IPS-11a (cell line): ENCODE data around the gene SPANXN2.
"Not testable (repeated sequence)": the region's sequence is repeated elsewhere in the genome, so short reads cannot be mapped to it uniquely, and the experiment has no call there.

Experiments
- H3K4me3 ChIP-seq: one replicate; pipeline ENCODE4 v1.5.1; 2013; ENCODE audit warnings: low read depth, low read length, control low read depth

SPANXN2 gene, protein sequence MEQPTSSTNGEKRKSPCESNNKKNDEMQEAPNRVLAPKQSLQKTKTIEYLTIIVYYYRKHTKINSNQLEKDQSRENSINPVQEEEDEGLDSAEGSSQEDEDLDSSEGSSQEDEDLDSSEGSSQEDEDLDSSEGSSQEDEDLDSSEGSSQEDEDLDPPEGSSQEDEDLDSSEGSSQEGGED

GRCh38 chrX:143720652-143721051 lies at the start of gene SPANXN2:
SPANXN2 (minus strand) TSS chrX:143720752; CDS start chrX:143720668, 84 bp downstream.
- not testable (repeated sequence) for H3K4me3 ChIP-seq

DNA sequence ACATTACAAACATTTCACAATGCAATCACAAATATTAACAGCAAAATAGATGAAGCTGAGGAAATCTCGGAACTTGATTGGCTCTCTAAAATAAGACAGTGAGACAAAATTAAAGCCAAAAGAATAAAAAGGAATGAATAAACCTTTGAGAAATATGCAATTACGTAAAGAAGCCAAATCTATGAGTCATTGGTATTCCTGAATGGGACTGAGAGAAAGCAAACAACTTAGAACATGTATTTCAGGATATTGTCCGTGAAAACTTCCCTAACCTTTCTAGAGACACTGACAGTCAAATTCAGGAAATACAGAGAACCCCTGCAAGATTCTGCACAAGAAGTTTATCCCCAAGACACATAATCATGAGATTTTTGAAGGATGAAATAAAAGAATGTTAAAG lies 48.4 kb upstream of the SPANXN2 start:
- H3K4me3 ChIP-seq, result no peak overlapping the region

- H3K4me3 ChIP-seq, result not testable (repeated sequence)
Observed at GRCh38 chrX:143767789-143768188, 47.2 kb upstream of the SPANXN2 start.

- H3K4me3 ChIP-seq, result peak overlapping the region; percentile 36
Observed at GRCh38 chrX:143757887-143758286, 37.3 kb upstream of the SPANXN2 start.

GRCh38 chrX:143757375-143757774 lies 36.8 kb upstream of the SPANXN2 start:
- peak overlapping the region; percentile 36 for H3K4me3 ChIP-seq

- H3K4me3 ChIP-seq, result no peak overlapping the region
Observed at GRCh38 chrX:143754183-143754582, 33.6 kb upstream of the SPANXN2 start.

DNA sequence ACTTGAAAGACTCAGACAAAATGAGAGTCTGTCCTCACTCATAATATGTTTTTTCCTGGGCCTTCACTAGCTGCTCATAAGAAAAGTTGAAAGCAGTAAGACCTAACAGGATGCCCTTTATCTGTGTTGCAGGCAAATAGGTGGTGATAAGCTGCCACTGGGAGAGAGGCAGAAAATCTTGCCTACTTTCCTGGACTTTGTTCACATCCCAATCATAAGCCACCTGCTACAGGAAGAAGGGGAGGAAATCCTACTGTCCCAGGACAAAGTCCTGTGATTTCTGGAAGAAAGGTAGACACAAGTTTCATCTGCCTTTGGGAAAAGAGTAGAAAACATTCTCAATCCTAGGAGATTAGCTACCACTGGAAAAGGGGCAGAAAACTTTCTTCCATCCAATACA lies 13.3 kb upstream of the SPANXN2 start:
- H3K4me3 ChIP-seq, result no peak overlapping the region

- no peak overlapping the region for H3K4me3 ChIP-seq
Observed at GRCh38 chrX:143726296-143726695, 5.7 kb upstream of the SPANXN2 start.

- H3K4me3 ChIP-seq, result no peak overlapping the region
Observed at GRCh38 chrX:143701460-143701859, 19.1 kb downstream of the SPANXN2 start.

DNA sequence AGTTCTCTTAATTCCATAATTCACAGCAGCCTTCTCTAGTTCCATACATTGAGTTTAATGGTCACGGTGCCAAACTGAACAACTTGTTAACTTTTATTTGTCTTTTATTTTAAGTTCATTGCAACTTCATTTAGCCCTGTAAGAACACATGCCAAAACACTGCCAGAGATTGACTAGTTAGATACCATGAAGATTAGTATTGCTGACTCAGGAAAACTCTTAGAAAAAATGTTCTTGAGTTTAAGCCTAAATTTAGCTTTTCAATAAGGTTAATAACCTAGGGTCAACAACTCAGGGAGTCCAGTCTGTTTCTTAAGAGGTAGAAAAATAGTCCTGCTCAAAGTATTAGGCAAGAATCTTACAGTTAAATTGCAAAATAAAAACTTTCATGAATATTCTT lies 25.7 kb downstream of the SPANXN2 start:
- no peak overlapping the region for H3K4me3 ChIP-seq

DNA sequence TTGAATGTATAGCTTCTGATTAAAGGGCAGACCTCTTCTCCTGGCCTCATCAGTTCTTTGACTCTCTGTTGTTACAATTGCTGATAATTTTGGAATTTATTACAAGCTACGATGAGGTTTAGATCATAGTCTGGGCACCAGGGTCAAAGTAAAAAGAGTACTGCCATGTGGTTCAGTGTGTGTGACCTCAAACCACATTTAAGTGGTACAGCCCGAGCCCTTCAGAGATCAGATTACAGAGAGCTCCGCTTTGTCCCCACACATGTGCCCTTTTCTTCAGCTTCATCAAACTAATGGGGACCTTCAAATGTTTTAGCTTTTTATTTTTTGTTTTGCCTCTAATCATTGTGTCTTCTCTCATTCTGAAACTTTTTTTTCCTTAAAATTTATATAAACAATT lies 37.1 kb downstream of the SPANXN2 start:
- no peak overlapping the region for H3K4me3 ChIP-seq

GRCh38 chrX:143674926-143675325 lies 45.6 kb downstream of the SPANXN2 start:
- H3K4me3 ChIP-seq, result no peak overlapping the region

GRCh38 chrX:143669395-143669794 lies 51.2 kb downstream of the SPANXN2 start:
- no peak overlapping the region for H3K4me3 ChIP-seq

DNA sequence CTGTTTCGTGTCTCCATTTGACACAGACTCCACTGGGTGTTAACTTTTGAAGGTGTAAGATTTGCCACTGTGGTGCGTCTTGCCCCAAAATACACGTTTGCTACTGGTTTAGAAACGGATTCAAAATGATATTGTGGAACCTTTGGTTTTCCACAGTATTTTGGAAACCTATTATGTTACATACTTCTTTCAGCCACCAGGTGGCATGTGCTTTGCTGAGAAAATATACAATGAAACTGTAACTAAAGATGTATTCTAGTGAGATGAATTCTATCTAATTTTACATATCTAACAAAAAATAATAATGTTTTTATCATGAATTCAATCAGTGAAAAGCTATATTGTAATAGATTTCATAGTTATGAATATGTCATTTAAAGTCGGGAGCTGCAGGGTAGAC lies 56.2 kb downstream of the SPANXN2 start:
- no peak overlapping the region for H3K4me3 ChIP-seq

- no peak overlapping the region for H3K4me3 ChIP-seq
Observed at GRCh38 chrX:143663755-143664154, 56.8 kb downstream of the SPANXN2 start.
